HuH-7 (cell line): ENCODE data around the gene PARVA.

Source experiments
- DNase-seq: peaks from one replicate; pipeline ENCODE4 v3.0.0; 2011; ENCODE audit warnings: low spot score

PARVA gene

DNA sequence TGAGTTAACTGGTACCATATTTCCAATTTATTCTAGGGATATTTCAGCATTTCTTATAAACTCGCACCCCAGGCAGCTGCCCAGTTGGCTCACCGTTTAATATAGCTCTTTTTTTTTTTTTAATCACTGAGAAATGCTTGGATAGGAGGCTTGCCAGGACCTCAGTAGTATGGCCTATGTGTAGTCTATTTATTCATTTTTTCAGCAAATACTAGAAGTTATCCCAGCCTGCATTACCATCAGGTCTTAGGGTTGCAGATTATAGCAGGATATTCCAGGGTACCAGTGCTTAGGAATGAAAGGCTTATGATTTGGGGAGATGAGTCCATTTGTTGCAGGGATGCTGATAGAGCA is 26.6 kb downstream of the PARVA start:
- no peak for DNase-seq

DNA sequence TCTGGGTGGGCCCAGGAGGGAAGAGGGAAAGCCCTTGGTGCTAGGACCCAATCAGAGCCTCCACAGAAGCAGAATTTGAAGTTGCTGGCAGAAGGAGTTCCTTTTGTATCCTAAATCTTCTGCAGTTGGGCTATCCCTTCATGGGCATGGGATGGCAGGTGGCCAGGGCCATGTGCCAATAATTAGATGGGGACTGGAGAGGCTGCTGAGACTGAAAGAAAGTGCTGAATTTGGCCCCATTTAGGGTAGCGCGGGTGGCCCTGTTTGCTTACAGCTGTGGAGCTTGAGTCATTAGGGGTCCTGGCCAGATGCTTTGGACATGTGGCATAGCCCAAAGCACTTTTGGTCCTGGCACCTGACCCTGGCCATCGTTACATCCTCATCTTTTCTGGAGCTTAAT is 27.1 kb downstream of the PARVA start:
- no peak for DNase-seq

DNA sequence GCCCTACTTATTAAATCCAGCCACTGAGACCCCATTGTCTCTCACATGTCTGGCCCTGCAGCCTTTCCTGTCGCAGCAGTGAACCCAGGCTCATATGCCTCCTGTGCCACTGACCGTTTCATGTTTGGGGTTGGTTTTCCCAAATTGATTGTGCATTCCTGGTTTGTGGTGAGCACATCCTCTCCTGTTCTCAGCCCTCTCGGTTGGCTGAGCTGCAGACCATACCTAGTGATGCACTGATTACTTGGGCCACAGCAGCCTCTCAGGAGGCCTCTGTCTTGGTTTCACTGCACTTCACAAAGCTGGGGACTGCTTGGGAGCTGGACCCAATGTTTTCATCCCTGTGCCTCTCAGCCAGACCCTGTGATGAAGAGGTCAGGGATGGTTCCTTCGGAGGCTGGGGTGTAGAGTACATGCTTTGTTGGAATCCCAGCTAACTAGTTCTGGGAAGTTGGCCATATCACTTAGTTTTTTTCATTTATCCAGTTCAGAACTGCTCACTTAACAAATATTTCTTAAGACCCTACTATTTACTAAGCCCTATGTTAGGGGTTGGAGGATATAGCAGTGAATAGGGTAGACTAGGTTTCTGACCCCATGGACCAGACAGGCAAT is 30.9 kb downstream of the PARVA start:
- DNase-seq, result no peak

DNA sequence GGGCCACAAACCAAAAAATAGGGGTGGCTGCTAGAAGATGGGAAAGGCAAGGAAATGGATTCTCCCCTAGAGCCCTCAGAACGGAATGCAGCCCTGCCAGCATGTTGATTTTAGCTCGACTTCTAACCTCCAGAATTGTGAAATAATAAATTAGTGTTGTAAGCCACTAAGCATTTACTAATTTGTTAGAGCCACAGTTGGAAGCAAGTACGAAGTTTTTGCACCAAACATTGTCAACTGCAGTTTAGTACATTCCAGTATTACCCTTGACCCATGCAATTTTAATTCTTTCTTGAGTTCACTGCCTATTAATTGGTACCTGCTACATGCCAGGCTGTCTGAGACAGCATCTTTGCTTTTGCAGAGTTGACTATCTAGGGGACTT is 32.2 kb downstream of the PARVA start:
- no peak for DNase-seq

DNA sequence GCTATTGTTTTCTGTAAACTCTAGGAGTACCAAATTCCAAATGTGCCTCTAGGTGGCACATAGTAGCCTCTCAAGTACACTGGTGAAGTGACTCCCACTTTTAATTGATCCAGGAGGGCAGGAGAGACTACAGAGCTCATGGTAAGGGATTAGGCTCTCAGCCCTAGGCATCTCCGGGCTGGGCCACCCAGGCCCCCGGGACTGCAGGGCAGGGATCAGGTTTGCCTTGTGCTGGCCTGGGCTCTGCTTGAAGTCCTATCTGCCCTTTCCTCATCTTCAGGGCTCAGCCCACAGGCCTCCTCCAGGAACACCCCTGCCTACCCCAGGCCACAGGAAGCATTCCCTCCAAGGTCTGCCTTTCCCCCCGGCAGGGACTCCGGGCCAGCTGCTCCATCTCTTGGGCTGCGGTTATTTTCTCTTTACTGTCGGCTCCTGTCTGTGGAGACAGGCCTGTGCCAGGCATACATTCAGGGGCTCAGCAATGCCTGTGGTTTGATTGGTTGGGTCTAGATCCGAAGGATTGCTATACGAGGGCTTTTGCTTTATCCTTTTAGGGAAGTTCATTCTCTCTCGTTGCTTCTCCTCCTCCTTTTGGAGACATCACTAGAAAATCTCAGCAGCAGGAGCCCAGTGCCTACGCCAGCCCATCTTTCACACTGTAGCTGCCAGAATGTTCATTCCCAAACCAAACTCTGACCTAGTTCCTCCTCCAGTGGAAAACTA is 32.8 kb downstream of the PARVA start:
- DNase-seq, result no peak

DNA sequence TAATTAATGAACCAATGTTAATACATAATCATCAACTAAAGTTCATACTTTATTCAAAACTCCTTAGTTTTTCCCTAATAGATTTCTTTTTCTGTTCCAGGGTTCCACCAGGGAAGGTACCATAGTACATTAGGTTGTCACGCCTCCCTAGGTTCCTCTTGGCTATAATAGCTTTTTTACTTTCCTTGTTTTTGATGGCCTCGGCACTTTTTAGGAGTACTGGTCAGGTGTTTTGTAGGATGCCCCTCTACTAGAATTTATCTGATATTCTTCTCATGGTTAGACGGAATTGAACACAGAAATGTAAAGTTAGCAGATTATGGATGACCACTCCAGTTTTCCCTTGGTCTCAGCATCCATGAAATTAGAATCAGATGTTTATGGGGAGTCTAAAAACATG is 34.0 kb downstream of the PARVA start:
- no peak for DNase-seq

DNA sequence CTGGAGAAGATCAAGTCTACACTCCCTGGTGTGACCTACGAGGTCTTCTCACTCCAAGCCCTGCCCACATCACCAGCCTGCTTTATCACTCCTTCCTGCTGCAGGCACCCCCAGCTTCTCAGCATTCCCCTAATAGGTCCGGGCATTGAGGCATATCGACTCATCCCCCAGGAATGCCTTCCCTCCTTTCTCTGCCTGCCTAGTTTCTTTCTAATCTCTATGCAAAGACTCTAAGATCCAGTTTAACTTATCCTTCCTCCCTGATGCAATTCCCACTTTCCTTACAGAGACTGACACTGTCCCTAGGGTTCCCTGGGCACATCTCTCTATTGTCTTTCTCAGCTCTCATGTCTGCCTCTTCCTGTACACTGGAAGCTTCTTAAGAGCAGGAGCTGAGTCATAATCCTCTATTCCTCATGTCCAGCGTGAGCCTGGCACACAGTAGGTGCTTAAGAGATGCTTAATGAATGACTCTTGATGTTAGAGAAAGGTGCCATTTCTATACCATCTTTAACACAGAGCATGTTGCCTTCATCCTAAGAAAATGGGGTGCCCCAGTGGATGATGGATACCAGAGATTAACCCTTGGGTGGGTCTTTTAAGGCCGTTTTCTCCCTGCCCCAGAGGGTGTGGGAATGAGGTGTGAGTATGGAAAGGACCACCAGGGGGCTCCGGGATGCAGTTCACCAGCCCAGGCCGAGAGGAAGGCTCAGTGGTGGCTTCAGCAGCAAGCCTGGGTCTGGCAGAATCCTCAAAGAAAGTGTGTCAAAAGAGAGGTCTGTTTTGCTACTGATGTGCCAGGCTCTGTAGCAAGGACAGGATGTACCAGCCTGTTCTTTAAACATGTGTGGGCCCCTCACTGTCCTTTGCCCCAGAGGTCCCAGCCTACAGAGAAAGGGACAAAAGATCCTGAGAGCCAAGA is 34.7 kb downstream of the PARVA start:
- peak; percentile 75 for DNase-seq

DNA sequence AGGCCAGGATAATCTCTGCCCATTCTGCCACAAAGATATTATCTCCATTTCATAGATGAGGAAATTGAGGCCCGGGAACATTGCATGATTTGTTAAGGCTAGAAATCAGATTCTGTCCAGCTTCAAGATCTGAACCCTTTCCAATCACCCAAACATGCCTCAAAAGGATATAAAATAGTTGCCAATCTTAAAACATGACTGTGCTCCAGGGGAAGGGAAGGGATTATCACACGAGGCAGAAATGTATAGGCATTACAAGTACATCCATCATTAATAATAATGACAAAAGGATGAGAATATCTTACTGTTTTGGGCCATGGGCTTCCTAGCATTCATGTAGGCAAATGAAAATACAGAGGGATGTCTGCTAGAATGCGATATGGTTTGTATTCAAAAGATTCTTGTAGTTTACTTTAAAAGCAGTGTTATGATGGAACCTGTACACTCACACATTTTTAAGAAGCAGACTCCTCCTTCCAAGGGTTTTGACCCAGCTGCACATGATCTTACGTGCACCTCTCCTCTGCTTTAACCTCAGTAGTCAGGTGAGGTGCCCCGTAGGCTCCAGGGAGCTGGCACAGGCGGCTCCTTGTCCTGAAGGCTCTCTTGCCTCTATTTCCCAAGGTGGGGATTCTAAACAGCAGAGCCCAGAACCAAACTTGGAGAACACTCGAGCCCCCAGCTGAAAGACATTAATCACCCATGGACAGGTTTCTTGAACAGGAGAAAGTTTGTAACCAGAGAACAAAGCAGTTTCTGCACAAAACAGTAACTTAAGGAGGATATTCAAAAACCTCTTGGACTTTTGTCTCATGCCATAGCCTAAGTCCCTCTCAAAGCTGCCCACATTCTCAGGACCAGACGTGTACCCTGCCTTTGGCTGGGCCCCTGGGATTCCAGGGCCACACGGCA is 36.0 kb downstream of the PARVA start:
- DNase-seq, result no peak

DNA sequence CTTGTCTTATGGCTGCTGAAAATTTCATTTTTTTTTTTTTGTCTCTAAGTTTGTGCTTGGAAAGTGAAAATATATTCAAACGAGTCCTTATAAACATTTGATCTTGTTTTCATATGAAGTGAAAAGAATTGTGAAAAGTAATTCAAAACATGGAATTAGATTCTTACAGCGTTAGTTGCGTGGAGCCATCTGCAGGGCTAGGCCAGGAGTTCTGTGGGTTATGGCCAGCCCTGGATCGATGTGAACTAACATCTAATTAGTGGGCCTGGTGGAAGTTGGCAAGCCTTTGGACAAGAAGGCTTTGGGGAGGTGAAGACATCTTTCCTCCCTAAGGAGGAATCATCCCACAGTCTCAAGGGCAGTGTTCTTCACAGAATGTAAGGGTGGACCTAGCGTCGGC is 37.2 kb downstream of the PARVA start:
- DNase-seq, result no peak

DNA sequence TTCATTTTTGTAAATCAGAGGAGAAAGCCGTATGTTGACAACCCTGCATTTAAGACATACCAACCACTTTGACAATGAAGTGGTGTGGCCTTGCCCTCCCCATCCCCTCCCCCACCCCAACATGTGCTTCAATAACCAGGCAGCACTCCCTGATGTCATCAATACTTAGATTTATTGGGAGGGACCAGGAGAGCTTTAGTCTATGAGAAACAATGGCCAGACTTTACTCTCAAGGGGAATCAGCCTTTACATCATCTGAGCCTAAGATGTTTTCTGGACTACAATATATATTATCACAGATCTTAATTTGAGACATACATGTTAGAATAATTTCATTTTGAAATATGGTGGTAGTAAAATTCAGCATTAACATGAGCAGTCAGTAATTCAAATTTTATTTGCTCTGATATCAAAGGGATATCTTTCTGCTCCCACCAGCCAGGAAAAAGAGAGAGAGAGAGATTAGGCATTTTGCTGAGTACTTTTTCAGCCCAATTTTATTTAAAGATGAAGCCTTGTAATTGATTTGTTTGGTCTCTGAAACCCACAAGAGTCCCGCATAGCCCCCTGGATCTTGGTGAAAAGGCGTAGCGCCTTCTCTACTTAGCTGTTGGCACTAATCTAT is 38.1 kb downstream of the PARVA start:
- DNase-seq, result no peak

DNA sequence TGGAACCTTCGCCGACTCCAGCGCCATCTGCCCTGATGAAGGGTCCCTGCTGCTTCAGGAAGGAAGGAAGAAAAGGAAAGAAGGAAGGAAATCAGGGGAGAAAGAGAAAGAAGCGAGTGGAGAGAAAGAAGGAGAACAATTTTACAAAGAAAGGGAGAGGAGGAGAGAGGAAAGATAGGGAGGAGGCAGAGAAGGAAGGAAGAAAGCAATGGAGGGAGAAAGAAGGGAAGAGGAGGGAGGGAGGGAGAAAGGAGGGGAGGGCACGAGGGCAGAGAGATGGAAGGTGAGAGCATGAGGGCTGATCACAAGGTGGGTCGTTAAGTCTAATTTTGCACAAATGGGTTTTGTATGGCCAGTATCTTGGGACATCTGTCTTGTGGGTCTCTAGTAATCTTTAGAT is 39.2 kb downstream of the PARVA start:
- DNase-seq, result no peak

DNA sequence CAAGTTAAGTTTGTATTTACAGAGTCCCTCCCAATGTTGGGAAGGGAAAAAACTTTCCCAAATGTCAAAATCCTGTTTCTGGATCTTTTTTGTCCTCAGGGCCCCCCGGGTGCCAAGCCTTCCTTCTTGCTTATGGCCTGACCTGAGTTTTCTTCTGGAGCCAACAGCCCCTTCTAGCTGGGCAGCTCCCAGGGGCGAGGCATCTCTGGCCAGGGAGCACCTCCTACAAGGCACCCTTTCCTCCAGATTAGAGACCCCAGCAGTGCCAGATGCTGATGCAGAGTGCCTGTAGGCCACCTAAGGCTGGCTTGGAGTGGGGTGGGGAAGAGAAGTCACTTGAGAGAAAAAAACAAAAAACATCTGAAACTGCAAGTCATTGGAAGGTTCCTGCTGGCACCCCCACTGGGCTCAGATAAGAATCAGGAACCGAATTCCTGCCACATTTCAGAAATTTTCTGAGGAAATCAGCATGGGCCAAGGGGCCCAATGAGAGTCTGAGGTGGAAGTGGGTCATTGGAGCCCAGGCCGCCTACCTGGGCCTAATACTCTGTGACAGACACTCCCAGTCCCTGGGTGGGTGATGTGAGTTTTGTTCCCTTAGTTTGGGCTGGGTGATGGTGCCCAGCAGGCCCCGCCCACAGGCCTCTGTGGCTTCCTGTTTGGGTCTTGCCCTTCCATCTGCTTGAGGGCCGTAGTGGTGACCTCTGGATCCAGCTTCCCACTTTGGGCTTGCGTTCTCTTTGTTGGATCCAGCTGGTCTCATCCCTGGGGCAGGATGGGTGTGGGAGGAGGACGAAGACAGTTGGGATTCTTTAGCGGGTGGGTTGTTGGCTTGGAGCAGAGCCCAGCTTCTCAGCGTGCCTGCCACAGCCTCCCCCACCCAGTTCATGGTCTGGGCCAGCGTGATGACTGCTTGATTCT is 40.6 kb downstream of the PARVA start:
- DNase-seq, result no peak

DNA sequence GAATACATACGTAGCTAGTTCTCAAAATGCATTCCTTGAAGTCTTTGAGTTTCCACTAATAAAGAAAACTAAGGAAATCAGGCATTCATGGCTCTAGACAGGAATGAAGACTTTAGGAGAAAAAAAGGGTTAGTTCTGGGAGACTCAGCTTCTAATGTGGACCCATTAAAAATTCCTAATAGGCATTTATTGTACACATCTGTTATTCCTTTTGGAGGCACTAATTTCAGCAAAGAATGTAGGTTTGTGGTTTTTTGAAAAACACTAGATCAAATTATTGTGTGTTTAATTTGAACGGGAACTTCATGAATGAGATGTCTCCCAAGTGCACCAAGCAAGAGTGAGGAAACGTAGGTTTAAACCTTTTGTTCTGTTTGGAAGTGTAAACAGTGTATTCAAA is 42.7 kb downstream of the PARVA start:
- DNase-seq, result no peak

DNA sequence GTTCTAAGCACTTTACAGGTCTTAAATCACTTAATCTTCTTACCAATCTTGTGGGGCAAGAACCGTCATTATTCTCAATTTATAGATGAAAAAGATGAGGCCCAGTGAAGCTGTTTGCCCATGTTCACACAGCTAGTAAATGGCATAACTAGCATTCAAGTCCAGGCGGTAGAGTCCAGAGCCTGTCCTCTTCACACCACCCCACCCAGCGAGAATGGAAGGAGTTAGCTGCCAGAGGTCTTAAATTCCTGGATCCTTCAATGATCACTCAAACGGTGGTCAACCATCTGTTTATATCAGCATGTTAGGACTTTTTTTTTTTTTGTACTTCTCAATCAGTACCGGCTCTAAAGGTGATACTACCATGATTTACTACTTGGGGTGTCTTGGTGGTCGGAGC is 43.3 kb downstream of the PARVA start:
- no peak for DNase-seq

DNA sequence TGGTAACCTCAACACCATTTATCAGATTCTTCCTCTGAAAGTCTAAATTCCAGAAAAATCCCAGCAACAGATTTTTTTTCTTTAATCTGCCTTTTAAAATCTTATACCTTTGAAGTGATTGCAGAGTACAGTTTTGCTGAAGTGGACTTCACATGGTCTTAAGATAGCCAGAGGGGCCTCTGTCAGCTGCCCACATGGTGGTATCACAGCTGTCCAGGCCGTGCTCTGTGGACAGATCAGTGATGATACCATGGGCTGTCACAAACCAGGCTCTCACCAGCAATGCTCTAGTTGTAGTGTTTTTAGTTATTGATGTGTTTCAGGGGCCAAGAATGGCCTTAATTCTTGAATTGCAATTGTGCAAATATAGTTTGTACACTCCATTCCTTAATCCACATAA is 44.0 kb downstream of the PARVA start:
- DNase-seq, result no peak

DNA sequence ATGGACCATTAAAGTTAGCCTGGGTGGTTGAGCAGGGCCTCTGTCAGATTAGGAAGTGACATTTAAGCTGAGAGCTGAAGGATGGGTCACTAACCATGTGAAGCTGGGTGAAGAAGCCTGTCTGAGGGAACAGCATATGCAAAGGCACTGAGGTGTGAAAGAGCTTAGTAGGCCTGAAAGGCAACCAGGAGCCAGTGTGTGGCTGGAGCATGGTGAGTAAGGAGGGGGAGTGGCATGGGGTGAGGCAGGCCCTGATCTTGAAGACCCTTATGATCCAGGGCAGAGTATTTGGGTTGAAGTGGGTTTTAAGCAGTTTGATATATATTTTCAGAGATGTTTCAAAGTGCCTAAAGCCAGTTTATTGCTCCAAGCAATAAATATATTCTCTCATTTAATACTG is 48.8 kb downstream of the PARVA start:
- DNase-seq, result no peak

DNA sequence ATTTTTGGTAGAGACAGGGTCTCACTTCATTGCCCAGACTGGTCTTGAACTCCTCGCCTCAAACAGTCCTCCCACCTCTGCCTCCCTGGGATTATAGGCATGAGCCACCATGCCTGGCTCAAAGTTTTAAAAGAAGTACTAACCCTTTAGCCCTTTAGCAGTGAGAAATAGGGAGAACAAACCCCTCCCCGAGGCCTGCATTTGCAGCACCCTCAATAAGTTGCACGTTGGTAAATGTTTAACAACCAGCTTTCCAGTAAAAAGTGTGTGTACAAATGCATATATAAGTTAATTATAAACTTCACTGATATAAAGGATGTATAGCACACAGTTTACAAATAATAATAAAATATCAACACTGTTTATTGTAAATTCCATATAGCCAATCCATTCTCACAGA is 51.8 kb downstream of the PARVA start:
- DNase-seq, result no peak

DNA sequence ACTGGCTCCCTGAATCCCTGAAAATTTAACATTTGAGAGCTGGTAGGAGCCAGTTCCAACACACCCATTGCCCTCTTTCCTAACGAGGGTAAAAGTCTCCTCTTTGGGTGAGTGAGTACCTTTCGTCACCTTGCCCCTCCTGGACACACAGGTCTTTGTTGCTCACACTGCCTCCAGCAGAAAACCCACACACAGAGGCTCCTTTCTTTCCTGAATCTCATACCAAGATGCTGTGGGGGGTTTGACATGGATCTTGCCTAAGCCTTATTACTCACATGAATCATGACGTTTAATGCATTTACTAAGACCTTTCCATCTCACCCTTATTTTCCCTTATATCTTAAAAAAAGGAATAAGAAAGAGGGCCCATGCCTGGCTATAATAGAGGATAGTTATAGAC is 53.0 kb downstream of the PARVA start:
- no peak for DNase-seq

DNA sequence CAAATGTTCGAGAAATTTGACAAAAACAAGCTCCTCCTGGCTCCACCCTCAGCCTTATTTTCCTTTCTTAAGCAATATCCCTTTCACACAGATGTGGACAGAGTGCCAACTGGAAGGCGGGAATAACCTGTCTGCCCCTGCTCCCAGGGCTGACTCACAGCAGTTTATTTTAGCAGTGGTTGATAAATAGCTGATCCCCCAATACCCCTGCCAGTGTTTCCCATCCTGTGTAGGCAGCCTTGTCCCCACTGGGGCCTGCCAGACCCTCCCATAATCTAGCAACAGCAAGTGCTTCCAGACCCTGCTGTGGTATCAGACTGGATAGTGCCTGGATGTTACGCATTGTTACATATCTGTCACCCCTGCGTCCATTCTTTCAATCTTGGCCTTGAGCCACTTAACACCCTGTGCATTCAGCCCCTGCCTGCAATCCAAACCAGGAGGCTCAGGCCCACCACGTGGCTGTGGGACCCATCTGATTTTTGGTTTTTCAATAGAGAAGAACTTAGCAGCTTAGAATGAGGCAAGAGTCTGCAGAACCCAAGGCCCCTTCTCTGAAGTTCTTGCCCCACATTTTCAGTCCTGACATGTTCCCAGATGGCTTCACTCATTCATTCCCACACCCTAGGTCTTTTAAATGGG is 53.7 kb downstream of the PARVA start:
- no peak for DNase-seq

DNA sequence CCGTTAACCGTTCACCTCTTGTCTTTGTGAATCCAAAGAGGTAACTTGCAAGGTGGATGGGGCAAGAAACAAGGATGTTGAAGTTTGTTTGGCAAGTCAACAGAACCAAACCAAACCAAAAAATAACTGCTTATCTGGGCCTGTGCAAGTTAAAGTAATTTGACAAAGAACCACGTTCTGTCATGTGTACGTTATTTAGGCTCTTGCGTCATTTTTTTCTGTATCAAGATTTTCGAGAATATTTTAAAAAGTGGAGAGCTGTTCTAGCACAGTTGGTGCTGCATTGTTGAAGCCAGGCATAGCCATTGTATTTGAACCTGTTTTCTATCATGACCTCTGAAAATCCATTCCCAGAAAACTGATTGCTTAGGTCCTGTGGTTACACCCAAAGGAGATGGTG is 55.1 kb downstream of the PARVA start:
- DNase-seq, result no peak
